K562 (cell line): ENCODE measurements around the gene KCNQ5. TPM values are rescaled to one million over a fixed set of nuclear protein-coding genes. Genes with fewer than 3 reads are reported as not detected.

ENCODE experiments used
- CCAR2 ChIP-seq: fragments of 200-400 bp; formaldehyde crosslinking; IDR thresholded peaks from 2 replicates; pipeline ENCODE4 v1.6.1; 2017; ENCODE audit warnings: mild to moderate bottlenecking, low read depth, low read length
- CTCF ChIP-seq, 3 experiments: IDR thresholded peaks in 2 of 3; conservative IDR thresholded peaks in 1 of 3; 2 replicates each; pipeline ENCODE4 v1.5.1; 2011 to 2012; ENCODE audit warnings: low read length in 3 of 3, mild to moderate bottlenecking in 3 of 3, control low read depth in 2 of 3, improper control_type of control experiment in 1 of 3, inconsistent platforms in 1 of 3, low read depth in 1 of 3, mixed read lengths in 1 of 3, moderate library complexity in 1 of 3; ENCODE audit not compliant: insufficient read depth in 2 of 3
- DEAF1 ChIP-seq: fragments of 450-650 bp; formaldehyde crosslinking; IDR thresholded peaks from 2 replicates; pipeline ENCODE4 v1.4.0; 2020; ENCODE audit warnings: mild to moderate bottlenecking, moderate library complexity
- GATAD2A ChIP-seq: fragments of 450-650 bp; IDR thresholded peaks from 2 replicates; pipeline ENCODE4 v1.6.1; 2017
- RBM22 ChIP-seq: fragments of 200-400 bp; formaldehyde crosslinking; IDR thresholded peaks from 2 replicates; pipeline ENCODE4 v1.6.1; 2018; ENCODE audit warnings: low read length, low read depth; ENCODE audit not compliant: poor library complexity, severe bottlenecking
- REST ChIP-seq, 2 experiments: fragments of 450-650 bp; formaldehyde crosslinking in 1 of 2; IDR thresholded peaks; 2 replicates each; pipeline versions ENCODE4 v1.4.0 to v1.6.1; 2014 to 2020; ENCODE audit warnings: mild to moderate bottlenecking in 2 of 2, borderline replicate concordance in 1 of 2, low read depth in 1 of 2
- STAT5B ChIP-seq: fragments of 250-450 bp; sonication (Bioruptor Pico); IDR thresholded peaks from 2 replicates; pipeline ENCODE4 v1.8.0; 2021; ENCODE audit warnings: mild to moderate bottlenecking, inconsistent platforms
- TFAP4 ChIP-seq: sonication (generic); formaldehyde crosslinking; IDR thresholded peaks from 2 replicates; pipeline ENCODE4 v1.8.0; 2022; ENCODE audit warnings: missing genetic modification reagents, mild to moderate bottlenecking, moderate library complexity, borderline replicate concordance
- polyA plus RNA-seq, 8 experiments: library from polyadenylated mRNA; depleted of rRNA in 4 of 8; stranded (reverse) in 5 of 8; unstranded in 3 of 8; fragments of >200 nt; fragmentation: Nextera tagmentation in 2 of 8; fragmentation: Illumina TruSeq in 1 of 8; extraction: Ambion mirVana in 2 of 8; extraction: Trizol in 1 of 8; gene quantifications; 2 replicates each; pipeline versions ENCODE4 v1.2.1 to v1.2.3, GENCODE V29; 2011 to 2014; ENCODE audit warnings: inconsistent platforms in 1 of 8, missing spikeins in 1 of 8
- total RNA-seq, 7 experiments: library from RNA; depleted of rRNA in 6 of 7; stranded (reverse); fragments of >200 nt in 6 of 7; fragmentation: Illumina TruSeq in 2 of 7; extraction: Trizol in 2 of 7; gene quantifications; 2 replicates each; pipeline versions ENCODE4 v1.2.1 to v1.2.3, GENCODE V29; 2011 to 2021; ENCODE audit warnings: low replicate concordance in 1 of 7

The KCNQ5 gene
- total and polyA plus RNA-seq, 9 of the 15 experiments (the other 6 are each of a cell fraction or from before 2014, with no cell fraction given): 0.31 to 5.9 (median 2.6) TPM

- TF ChIP-seq REST (IDR thresholded peaks at IDR 0.05; ENCODE audit: borderline replicate concordance) (peak; percentile 49; the same call in 1 of the 2 replicates), REST (CRISPR knock-in tag; IDR thresholded peaks at IDR 0.05; ENCODE audit: low read depth) (no peak), DEAF1 (peak; percentile 27; the same call in 1 of the 2 replicates), STAT5B (CRISPR knock-in tag) (no peak), CTCF (IDR thresholded peaks at IDR 0.05 in 2 of 3, conservative IDR thresholded peaks at IDR 0.05 in 1 of 3; ENCODE audit: insufficient read depth in 2 of 3, low read depth in 1 of 3, low read length in 3 of 3) (peak; percentile 37 to 70 (median 50); a peak in 4 of 6 replicates), GATAD2A (no peak), RBM22 (no peak), TFAP4 (CRISPR knock-in tag) (no peak), CCAR2 (no peak)
These were observed 5.4 kb upstream of the KCNQ5 start (continued) for GRCh38 chr6:72616406-72617015.
